Hindlimb muscle (tissue), 1 donor: ENCODE results near the gene NARS2. TPM values are rescaled to one million over a fixed set of nuclear protein-coding genes. Genes with fewer than 3 reads are reported as not detected.
"Not testable (repeated sequence)": the region's sequence is repeated elsewhere in the genome, so short reads cannot be mapped to it uniquely, and the experiment has no call there.

ENCODE experiments used
- DNase-seq: peaks from one replicate; pipeline ENCODE4 v3.0.0-alpha.2; 2013
- polyA plus RNA-seq: library from polyadenylated mRNA; unstranded; fragments of 120-200 nt; gene quantifications from one replicate; pipeline ENCODE4 v1.2.1, GENCODE V29; 2013; ENCODE audit not compliant: insufficient read length

NARS2 gene
- polyA plus RNA-seq, 1 donor, result 15.9 TPM

DNA sequence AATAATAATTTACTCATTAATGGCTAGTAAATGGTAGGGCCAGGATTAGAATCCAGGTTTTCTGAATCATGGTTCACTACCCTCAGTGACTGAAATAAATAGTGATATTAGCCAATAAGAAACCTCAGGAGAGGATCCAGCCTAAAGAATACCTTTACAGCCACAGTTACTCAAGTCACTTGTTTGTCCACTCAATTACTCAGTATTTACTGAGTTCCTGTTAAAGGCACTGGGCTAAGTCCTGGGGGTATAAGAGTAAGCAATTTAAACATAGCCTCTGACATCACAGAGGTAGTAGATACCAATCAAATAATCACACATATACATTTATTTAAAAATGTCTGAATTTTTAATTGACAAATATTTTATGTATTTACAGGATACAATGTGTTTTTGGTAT lies 100.2 kb downstream of the NARS2 start:
- no peak for DNase-seq

GRCh38 chr11:78472905-78473304 lies 101.8 kb downstream of the NARS2 start:
- no peak for DNase-seq

- DNase-seq, result no peak
These were observed 102.3 kb downstream of the NARS2 start for GRCh38 chr11:78472382-78472781.

DNA sequence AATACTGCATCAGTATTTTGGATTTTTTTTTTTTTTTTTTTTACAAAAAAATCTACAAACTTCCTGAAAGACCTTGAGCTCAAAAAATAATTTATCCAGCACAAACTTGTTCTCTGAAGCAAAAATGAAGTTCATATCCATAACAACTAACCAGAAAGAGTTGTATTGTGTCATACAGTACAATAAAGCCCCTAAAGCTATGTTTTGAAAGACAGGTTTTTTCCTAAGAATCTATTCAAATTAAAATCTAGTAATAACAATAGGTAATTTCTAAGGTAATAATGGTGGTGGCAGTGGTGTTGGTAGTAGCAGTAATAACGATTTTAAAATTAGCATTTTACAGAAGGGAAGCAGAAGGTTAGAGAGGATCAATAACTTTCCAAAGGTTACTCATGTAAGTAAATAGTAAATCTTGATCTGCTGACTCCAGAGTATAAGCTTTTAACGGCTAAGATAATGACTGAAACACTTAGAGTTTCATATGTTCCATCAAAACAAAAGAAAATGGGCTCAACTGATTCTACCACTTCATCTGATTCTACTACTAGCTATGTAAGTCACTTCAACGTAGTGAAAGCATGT lies 103.7 kb downstream of the NARS2 start:
- DNase-seq, result no peak

DNA sequence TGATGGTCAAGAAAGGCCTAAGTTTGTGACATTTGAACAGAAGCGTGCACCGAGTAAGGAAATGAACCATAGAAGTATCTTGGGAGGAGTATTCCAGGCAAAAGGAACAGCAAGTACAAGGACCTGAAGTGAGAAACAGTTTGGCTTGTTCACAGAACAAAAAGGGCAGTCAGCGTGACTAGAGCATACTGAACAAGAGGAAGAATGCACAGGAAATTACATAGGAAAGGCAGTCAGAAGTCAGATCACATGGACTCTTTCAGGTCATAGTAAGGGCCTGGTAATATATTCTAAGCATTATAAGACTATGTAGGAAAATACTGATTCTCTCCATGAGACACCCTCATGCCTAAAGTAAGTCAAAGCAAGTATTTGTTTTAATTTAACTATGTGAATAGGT lies 104.8 kb downstream of the NARS2 start:
- DNase-seq, result no peak

GRCh38 chr11:78467931-78468330 lies 106.7 kb downstream of the NARS2 start:
- DNase-seq, result no peak

- no peak for DNase-seq
These were observed 107.3 kb downstream of the NARS2 start for GRCh38 chr11:78467370-78467769.

DNA sequence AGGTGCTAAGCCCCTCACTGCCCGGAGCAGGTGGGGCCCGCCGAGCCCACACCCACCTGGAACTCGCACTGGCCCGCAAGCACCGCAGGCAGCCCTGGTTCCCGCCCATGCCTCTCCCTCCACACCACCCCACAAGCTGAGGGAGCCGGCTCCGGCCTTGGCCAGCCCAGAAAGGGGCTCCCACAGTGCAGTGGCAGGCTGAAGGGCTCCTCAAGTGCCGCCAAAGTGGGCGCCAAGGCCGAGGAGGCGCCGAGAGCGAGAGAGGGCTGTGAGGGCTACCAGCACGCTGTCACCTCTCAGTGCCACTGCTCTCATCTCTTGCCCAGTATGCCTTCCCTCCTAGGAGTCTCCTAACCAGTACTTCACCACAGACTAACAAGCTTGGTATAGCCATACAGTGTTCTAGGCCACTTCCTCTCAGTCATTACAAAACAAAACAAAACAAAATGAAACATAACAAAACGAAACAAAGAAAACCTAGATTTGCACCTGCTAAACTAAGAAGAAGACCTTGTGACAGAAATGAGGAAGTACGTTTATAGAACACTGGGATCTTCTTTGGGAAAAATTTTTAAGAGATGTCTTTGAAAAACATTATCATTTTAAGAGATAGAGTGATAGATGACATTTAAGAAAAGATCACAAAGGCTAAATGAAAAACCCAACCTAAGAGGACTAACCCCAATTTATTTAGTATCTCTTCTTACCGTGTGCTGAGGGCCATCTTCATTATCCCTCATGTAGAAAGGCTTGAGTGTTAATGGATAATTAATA lies 109.3 kb downstream of the NARS2 start:
- no peak for DNase-seq

DNA sequence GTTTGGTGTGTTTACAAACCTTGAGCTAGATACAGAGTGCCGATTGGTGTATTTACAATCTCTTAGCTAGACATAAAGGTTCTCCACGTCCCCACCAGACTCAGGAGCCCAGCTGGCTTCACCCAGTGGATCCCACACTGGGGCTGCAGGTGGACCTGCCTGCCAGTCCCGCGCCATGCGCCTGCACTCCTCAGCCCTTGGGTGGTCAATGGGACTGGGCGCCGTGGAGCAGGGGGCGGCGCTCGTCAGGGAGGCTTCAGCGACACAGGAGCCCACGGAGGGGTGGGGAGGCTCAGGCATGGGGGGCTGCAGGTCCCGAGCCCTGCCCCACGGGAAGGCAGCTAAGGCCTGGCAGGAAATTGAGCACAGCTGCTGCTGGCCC lies 109.9 kb downstream of the NARS2 start:
- not testable (repeated sequence) for DNase-seq

- no peak for DNase-seq
These were observed 114.2 kb downstream of the NARS2 start for GRCh38 chr11:78460471-78460870.

- no peak for DNase-seq
These were observed 114.9 kb downstream of the NARS2 start for GRCh38 chr11:78459738-78460137.

GRCh38 chr11:78457448-78457847 lies 117.2 kb downstream of the NARS2 start:
- no peak for DNase-seq

DNA sequence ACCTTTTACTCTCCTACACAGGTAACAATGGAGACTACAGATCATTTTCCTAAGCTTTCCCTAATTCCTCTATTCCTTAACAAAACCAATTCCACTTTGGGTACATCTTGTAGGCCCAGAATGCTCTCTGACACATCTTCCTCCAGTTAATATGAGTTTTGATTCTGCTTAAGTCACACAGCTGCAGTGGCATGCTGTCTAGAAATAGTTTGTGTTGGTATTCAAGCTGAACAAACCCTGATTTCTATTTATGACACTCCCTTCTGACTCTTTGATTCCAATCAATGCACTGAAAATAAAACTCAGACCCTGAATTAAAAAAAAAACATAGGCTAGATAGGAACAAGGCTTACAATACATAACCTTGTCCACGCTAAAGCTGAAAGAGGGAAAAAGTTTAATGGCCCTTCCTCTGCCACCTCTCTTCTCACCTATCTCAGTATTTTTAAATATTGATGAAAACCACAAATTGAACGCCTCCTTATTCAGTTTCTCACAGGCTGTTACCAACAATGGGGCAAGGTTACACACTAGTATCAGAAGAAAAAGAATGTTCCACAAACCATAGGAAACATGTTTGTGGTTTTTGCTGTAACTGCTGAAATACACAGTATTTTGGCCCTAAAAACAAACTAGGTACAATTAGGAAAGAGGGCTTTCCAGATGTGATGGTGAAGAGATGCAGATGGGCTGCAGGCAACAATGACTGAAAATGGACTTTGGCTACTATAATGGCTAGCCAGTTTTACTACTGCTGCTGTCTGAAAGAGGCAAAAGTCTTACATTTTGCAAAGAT lies 121.3 kb downstream of the NARS2 start:
- DNase-seq, result no peak

GRCh38 chr11:78451371-78452150 lies 123.1 kb downstream of the NARS2 start:
- no peak for DNase-seq

- DNase-seq, result no peak
These were observed 123.8 kb downstream of the NARS2 start for GRCh38 chr11:78450866-78451265.

GRCh38 chr11:78449866-78450265 lies 124.8 kb downstream of the NARS2 start:
- DNase-seq, result no peak

DNA sequence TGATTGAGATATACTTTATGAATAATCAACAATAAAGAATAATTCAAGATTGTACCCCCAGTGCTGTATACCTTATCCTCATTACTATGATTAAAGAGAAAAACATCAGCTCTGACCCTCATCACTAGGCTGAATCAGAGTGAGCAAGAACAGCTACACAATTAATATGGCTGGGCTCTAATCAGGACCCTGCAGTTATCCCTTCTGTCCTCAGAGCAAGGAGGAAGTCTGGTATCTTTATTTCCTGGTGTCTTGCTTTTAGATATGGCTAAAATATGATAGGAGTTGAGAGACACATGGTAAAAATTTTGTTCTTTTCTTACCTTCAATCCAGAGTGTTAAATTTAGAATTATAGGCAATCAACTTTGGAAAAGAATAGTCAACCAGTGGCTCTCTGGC lies 128.5 kb downstream of the NARS2 start:
- no peak for DNase-seq

- DNase-seq, result no peak
These were observed 129.9 kb downstream of the NARS2 start for GRCh38 chr11:78444726-78445125.

DNA sequence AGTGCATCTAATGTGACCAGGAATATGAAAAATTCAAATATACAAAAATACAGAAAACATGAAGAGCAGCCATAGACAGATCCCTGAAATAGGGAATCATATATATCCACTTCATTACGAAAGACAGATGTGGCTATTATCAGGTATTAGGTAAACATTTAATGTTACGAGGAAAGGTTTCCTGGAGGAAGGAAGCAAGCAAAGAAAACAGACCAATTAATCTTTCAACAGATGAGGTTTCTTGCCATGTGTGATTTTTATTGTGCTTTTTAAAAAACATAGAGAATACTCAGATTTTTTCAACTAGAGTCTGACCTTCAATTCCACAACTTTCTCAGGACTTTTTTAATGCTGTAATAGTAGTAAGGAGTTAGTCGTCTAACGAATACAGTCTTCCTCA lies 132.7 kb downstream of the NARS2 start:
- DNase-seq, result no peak

GRCh38 chr11:78438298-78438975 lies 136.2 kb downstream of the NARS2 start:
- DNase-seq, result no peak

GRCh38 chr11:78432956-78433355 lies 141.7 kb downstream of the NARS2 start:
- DNase-seq, result no peak

- no peak for DNase-seq
These were observed 142.6 kb downstream of the NARS2 start for GRCh38 chr11:78432058-78432515.
